Neural progenitor cell (in vitro differentiated cells): ENCODE results near the gene LBHD1. TPM values are rescaled to one million over a fixed set of nuclear protein-coding genes. Genes with fewer than 3 reads are reported as not detected.
A peak's percentile ranks its signal among the peaks of the same experiment; 100 is the strongest.

ENCODE experiments used
- DNase-seq: peaks from one replicate; pipeline ENCODE4 v3.0.0-alpha.2; 2016; ENCODE audit warnings: low spot score
- H2AFZ ChIP-seq: fragments of 200-600 bp; sonication (generic); replicated peaks from 2 replicates; pipeline ENCODE4 v1.6.1; 2016; ENCODE audit warnings: antibody characterized with exemption
- H3F3A ChIP-seq: fragments of 200-600 bp; sonication (generic); 2 replicates; pipeline ENCODE4 v1.6.1; 2016; ENCODE audit warnings: antibody characterized with exemption, low read depth
- H3K27ac ChIP-seq: fragments of 200-600 bp; sonication (generic); 2 replicates; pipeline ENCODE4 v1.5.1; 2016; ENCODE audit warnings: mild to moderate bottlenecking
- H3K27me3 ChIP-seq: fragments of 200-600 bp; sonication (generic); 2 replicates; pipeline ENCODE4 v1.6.1; 2016; ENCODE audit warnings: mild to moderate bottlenecking, moderate library complexity
- H3K36me3 ChIP-seq: fragments of 200-600 bp; sonication (generic); 2 replicates; pipeline ENCODE4 v1.5.1; 2016
- H3K4me1 ChIP-seq: fragments of 200-600 bp; sonication (generic); 2 replicates; pipeline ENCODE4 v1.6.1; 2016; ENCODE audit warnings: mixed run types
- H3K4me2 ChIP-seq: fragments of 200-600 bp; sonication (generic); 2 replicates; pipeline ENCODE4 v1.6.1; 2016
- H3K4me3 ChIP-seq: fragments of 200-600 bp; sonication (generic); 2 replicates; pipeline ENCODE4 v1.5.1; 2016
- H3K79me2 ChIP-seq: fragments of 200-600 bp; sonication (generic); 2 replicates; pipeline ENCODE4 v1.6.1; 2016; ENCODE audit warnings: low read depth
- H3K9ac ChIP-seq: fragments of 200-600 bp; sonication (generic); 2 replicates; pipeline ENCODE4 v1.6.1; 2016
- H3K9me3 ChIP-seq: fragments of 200-600 bp; sonication (generic); 2 replicates; pipeline ENCODE4 v1.5.1; 2016; ENCODE audit warnings: low read depth
- H4K20me1 ChIP-seq: fragments of 200-600 bp; sonication (generic); 2 replicates; pipeline ENCODE4 v1.6.1; 2016; ENCODE audit warnings: low read depth
- H3K27ac Mint-ChIP-seq: 3 replicates; pipeline ENCODE4 v1.8.0; 2021; ENCODE audit warnings: mixed read lengths
- H3K27me3 Mint-ChIP-seq: 2 replicates; pipeline ENCODE4 v1.8.0; 2022; ENCODE audit warnings: low read depth, mild to moderate bottlenecking, inconsistent platforms, moderate library complexity, mixed read lengths; ENCODE audit not compliant: insufficient read depth
- H3K36me3 Mint-ChIP-seq: 3 replicates; pipeline ENCODE4 v1.8.0; 2021; ENCODE audit warnings: mixed read lengths
- H3K4me1 Mint-ChIP-seq: 3 replicates; pipeline ENCODE4 v1.8.0; 2021; ENCODE audit warnings: mixed read lengths
- H3K4me3 Mint-ChIP-seq: 3 replicates; pipeline ENCODE4 v1.8.0; 2021; ENCODE audit warnings: mild to moderate bottlenecking, moderate library complexity, mixed read lengths
- H3K9me3 Mint-ChIP-seq: 3 replicates; pipeline ENCODE4 v1.8.0; 2020; ENCODE audit warnings: mixed read lengths
- EZH2 ChIP-seq: fragments of 200-600 bp; sonication (generic); IDR thresholded peaks from 2 replicates; pipeline ENCODE4 v1.6.1; 2017; ENCODE audit warnings: antibody characterized with exemption, mild to moderate bottlenecking, moderate library complexity
- EZH2phosphoT487 ChIP-seq: fragments of 200-600 bp; sonication (generic); IDR thresholded peaks from 2 replicates; pipeline ENCODE4 v1.6.1; 2017; ENCODE audit warnings: antibody characterized with exemption
- total RNA-seq: library from RNA; depleted of rRNA; stranded (reverse); fragments of >200 nt; gene quantifications from 2 replicates; pipeline ENCODE4 v1.2.3, GENCODE V29; 2015; ENCODE audit warnings: low replicate concordance
- TF ChIP-seq, protein P1 (sequence below): fragments of 200-600 bp; sonication (generic); IDR thresholded peaks from 2 replicates; pipeline ENCODE4 v1.5.1; 2017; ENCODE audit warnings: antibody characterized with exemption, mild to moderate bottlenecking

The LBHD1 gene
- total RNA-seq, 1 donor from 2014 or later, result 4.0 TPM

- H3K27ac Mint-ChIP-seq, result no peak overlapping the region
- peaks cover 48% of the 10 kb centered on the region for H3K36me3 Mint-ChIP-seq
- H3K4me3 Mint-ChIP-seq, result no peak overlapping the region
Observed at GRCh38 chr11:62712861-62713260, 40.8 kb upstream of the LBHD1 start.

GRCh38 chr11:62712276-62712812, 40.3 kb upstream of the LBHD1 start:
- DNase-seq, result no peak
- no peak overlapping the region for H3K27ac Mint-ChIP-seq
- peaks cover 17% of the 10 kb centered on the region for H3K4me1 ChIP-seq
- H3K4me1 Mint-ChIP-seq, result peaks cover 31% of the 10 kb centered on the region
- H3K27ac ChIP-seq, result no peak overlapping the region
- no peaks in the 10 kb centered on the region for H3K9me3 ChIP-seq
- H3K4me3 Mint-ChIP-seq, result no peak overlapping the region
- no peak overlapping the region for H2AFZ ChIP-seq
- H3F3A ChIP-seq, result peaks cover 89% of the 10 kb centered on the region
- no peak overlapping the region for H3K4me3 ChIP-seq
- no peaks in the 10 kb centered on the region for H3K9me3 Mint-ChIP-seq
- no peak overlapping the region for H3K9ac ChIP-seq
- H3K36me3 ChIP-seq, result peaks cover 17% of the 10 kb centered on the region
- peaks cover 10% of the 10 kb centered on the region for H3K27me3 Mint-ChIP-seq
- no peaks in the 10 kb centered on the region for H3K27me3 ChIP-seq
- no peak overlapping the region for H3K4me2 ChIP-seq
- peaks cover 13% of the 10 kb centered on the region for H3K79me2 ChIP-seq
- H4K20me1 ChIP-seq, result peaks cover 4% of the 10 kb centered on the region
- H3K36me3 Mint-ChIP-seq, result peaks cover 45% of the 10 kb centered on the region
- TF ChIP-seq EZH2phosphoT487, result no peak
- no peak for TF ChIP-seq EZH2
- TF ChIP-seq, protein P1, sequence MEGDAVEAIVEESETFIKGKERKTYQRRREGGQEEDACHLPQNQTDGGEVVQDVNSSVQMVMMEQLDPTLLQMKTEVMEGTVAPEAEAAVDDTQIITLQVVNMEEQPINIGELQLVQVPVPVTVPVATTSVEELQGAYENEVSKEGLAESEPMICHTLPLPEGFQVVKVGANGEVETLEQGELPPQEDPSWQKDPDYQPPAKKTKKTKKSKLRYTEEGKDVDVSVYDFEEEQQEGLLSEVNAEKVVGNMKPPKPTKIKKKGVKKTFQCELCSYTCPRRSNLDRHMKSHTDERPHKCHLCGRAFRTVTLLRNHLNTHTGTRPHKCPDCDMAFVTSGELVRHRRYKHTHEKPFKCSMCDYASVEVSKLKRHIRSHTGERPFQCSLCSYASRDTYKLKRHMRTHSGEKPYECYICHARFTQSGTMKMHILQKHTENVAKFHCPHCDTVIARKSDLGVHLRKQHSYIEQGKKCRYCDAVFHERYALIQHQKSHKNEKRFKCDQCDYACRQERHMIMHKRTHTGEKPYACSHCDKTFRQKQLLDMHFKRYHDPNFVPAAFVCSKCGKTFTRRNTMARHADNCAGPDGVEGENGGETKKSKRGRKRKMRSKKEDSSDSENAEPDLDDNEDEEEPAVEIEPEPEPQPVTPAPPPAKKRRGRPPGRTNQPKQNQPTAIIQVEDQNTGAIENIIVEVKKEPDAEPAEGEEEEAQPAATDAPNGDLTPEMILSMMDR, result no peak

More at GRCh38 chr11:62712861-62713260, 40.8 kb upstream of the LBHD1 start:
- no peak overlapping the region for H3K4me2 ChIP-seq
- H4K20me1 ChIP-seq, result peaks cover 4% of the 10 kb centered on the region
- H3F3A ChIP-seq, result peaks cover 87% of the 10 kb centered on the region
- peaks cover 17% of the 10 kb centered on the region for H3K36me3 ChIP-seq
- H3K27ac ChIP-seq, result no peak overlapping the region
- H3K4me1 ChIP-seq, result peaks cover 12% of the 10 kb centered on the region
- peaks cover 18% of the 10 kb centered on the region for H3K79me2 ChIP-seq
- H3K4me3 ChIP-seq, result no peak overlapping the region
- Mint-ChIP-seq H3K4me1 (peaks cover 26% of the 10 kb centered on the region), H3K27me3 (peaks cover 10% of the 10 kb centered on the region), H3K9me3 (no peaks in the 10 kb centered on the region)
- H2AFZ ChIP-seq, result no peak overlapping the region
- H3K9ac ChIP-seq, result no peak overlapping the region
- DNase-seq, result no peak
- H3K27me3 ChIP-seq, result no peaks in the 10 kb centered on the region
- TF ChIP-seq, protein P1, result no peak
- no peak for TF ChIP-seq EZH2
- TF ChIP-seq EZH2phosphoT487, result no peak
- H3K9me3 ChIP-seq, result no peaks in the 10 kb centered on the region

- peaks cover 27% of the 10 kb centered on the region for H3K36me3 Mint-ChIP-seq
- Histone ChIP-seq H4K20me1 (no peaks in the 10 kb centered on the region), H2AFZ (peak overlapping the region; percentile 94), H3K9ac (peak overlapping the region; percentile 74), H3K4me1 (peaks cover 32% of the 10 kb centered on the region), H3K4me3 (peak overlapping the region; percentile 65), H3K27ac (peak overlapping the region; percentile 98), H3K79me2 (peaks cover 8% of the 10 kb centered on the region), H3F3A (peaks cover 85% of the 10 kb centered on the region), H3K27me3 (no peaks in the 10 kb centered on the region), H3K4me2 (peak overlapping the region; percentile 79), H3K9me3 (no peaks in the 10 kb centered on the region), H3K36me3 (no peaks in the 10 kb centered on the region)
- TF ChIP-seq EZH2phosphoT487 (no peak), EZH2 (peak; percentile 30)
- H3K4me3 Mint-ChIP-seq, result peak overlapping the region; percentile 88
- no peaks in the 10 kb centered on the region for H3K9me3 Mint-ChIP-seq
- peaks cover 10% of the 10 kb centered on the region for H3K27me3 Mint-ChIP-seq
- H3K4me1 Mint-ChIP-seq, result peaks cover 47% of the 10 kb centered on the region
- H3K27ac Mint-ChIP-seq, result peak overlapping the region; percentile 97
- no peak for DNase-seq
Observed at GRCh38 chr11:62710001-62710345, 37.9 kb upstream of the LBHD1 start.

- TF ChIP-seq EZH2phosphoT487 (no peak), EZH2 (no peak)
- TF ChIP-seq, protein P1, result no peak
- peak; percentile 99 for DNase-seq
- Histone ChIP-seq H3K9ac (peak overlapping the region; percentile 74), H3K4me1 (peaks cover 32% of the 10 kb centered on the region), H3K9me3 (no peaks in the 10 kb centered on the region), H3K27me3 (no peaks in the 10 kb centered on the region), H2AFZ (peak overlapping the region; percentile 94), H3F3A (peaks cover 84% of the 10 kb centered on the region), H4K20me1 (no peaks in the 10 kb centered on the region), H3K4me3 (peak overlapping the region; percentile 65), H3K27ac (peak overlapping the region; percentile 98), H3K4me2 (peak overlapping the region; percentile 92), H3K79me2 (peaks cover 14% of the 10 kb centered on the region), H3K36me3 (no peaks in the 10 kb centered on the region)
- peaks cover 26% of the 10 kb centered on the region for H3K36me3 Mint-ChIP-seq
- peak overlapping the region; percentile 88 for H3K4me3 Mint-ChIP-seq
- H3K4me1 Mint-ChIP-seq, result peaks cover 47% of the 10 kb centered on the region
- peak overlapping the region; percentile 97 for H3K27ac Mint-ChIP-seq
- no peaks in the 10 kb centered on the region for H3K9me3 Mint-ChIP-seq
- H3K27me3 Mint-ChIP-seq, result peaks cover 8% of the 10 kb centered on the region
Observed at GRCh38 chr11:62709247-62710000, 37.4 kb upstream of the LBHD1 start.
